NCI-H187 (cell line): ENCODE data around the gene ANTXR2.
A peak's percentile ranks its signal among the peaks of the same experiment; 100 is the strongest.

Source experiments
- DNase-seq, 2 experiments: peaks; one replicate each; lab custom pipeline; 2025; lab: John Stamatoyannopoulos, UW

ANTXR2 gene

DNA sequence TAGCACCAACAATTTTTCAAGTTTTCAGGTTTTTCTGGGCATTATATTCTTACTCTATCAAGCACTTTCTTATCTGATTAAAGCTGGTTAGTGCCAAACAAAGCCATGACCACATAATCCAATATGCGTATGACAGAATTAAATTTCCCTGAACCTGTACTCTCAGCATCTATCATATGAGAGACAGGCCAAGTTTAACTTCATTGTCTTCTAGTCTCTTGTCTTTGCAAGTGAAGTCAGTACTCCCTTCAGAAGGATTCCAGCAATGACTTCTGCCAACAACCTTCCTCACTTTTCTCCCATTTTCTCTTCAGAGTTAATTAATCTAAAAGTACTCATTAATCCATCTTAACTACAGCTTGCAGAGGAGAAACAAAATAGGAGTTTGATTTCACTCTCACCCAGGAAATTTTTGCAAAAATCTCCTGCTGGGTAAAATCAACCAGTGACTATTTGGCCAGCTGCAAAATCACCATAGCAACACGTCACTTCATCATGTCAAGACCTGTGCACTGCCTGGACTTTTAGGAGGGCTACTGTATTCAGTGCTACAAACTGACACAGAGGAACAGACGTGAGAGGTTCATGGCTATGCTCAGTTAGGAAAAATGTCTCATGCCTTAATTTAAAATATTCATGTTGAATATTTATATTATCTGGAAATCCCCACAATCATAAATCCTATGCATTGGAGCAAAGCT lies 208.4 kb downstream of the ANTXR2 start:
- DNase-seq: peak in 1 of 2 experiments; percentile 14

DNA sequence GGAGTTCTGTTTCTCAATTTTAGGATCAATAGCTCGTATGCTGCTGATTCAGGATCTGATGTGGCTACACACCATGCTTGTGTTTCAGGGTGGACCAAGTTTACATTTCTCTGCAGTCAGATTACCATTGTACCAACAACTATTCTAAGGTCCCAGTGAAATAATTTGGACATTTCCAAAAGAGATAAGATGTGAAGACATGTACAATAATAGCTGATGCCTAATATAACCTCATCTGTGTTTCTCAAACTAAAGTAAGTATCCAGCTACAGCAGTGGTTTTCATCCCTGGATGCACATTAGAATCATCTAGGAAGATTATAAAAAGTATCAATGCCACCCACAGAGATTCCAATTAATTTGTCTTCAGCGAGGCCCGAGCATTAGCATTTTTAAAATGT lies 209.7 kb downstream of the ANTXR2 start:
- no peak for DNase-seq

DNA sequence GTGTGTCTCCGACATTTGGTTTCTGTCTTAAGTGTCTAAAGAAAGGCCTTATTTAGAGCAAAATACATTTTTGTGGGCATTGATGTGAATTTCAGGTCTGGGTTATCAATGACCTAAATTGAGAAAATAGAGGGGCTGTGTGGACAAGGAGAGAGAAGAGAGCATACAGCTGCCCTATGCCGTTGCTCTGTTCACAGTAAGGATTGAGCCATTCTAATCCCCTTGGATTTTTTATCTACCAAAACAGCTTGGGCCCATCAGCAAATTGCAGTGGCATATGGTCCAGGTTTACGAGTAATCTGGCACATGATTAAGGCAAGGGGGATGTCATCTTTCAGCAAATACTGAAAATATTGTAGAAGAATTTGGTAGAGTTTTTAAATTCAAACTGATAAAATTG lies 210.2 kb downstream of the ANTXR2 start:
- no peak for DNase-seq

DNA sequence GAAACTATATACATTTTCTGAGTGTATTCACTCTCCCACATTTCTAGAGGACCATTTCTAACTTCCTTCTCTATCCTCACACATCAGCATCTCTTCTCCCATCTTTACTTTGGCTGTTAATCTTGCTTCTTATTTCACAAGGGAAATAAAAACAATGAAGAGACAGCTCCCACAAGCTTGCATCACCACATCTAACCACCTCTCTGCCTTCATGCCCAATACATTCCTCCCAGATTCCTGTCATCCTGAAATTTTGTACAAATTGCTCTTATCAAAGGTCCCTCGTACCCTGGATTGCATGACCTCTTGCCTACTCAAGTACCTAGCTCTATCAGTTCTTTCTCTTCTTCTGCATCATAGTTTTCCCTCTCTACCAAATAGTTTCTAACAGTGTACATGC lies 215.2 kb downstream of the ANTXR2 start:
- DNase-seq: no peak

- no peak for DNase-seq
Observed at GRCh38 chr4:79856196-79856595, 216.8 kb downstream of the ANTXR2 start.

DNA sequence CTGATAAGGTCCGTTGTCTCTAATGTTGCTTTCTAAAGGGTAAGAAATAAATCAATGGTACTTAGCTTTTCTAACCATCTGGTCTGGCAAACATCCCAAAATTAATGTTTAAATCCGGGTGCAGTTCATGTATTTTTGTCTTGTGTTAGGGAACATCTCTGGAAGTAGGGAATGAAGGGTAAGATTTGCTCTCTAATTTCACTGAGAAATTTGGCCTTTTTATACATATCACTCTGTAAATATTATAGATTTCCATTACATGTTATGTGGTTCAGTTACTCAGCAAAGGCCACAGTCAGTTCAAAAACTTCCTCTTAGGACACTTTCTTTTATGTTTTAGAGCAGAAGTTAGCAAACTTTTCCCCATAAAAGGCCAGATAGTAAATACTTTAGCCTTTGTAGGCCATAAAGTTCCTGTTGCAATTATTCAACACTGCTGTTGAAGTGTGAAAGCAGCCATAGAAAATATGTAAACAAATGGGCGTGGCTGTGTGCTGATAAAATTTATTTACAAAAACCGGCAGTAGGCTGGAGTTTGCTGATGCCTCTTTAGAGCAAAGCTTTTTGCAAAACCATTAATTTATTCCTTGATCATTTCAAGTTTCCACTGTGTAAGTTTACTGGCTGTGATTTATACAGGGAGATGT lies 218.1 kb downstream of the ANTXR2 start:
- DNase-seq: no peak

- no peak for DNase-seq
Observed at GRCh38 chr4:79852305-79852730, 220.7 kb downstream of the ANTXR2 start.

GRCh38 chr4:79851625-79852304 lies 221.3 kb downstream of the ANTXR2 start:
- no peak for DNase-seq
